ENCODE data around the gene CLDN24. TPM values are rescaled to one million over a fixed set of nuclear protein-coding genes. Genes with fewer than 3 reads are reported as not detected.

The CLDN24 gene
- total and polyA plus RNA-seq, 2 experiments from 2014 or later, result 0.94 TPM; not detected in 1

DNA sequence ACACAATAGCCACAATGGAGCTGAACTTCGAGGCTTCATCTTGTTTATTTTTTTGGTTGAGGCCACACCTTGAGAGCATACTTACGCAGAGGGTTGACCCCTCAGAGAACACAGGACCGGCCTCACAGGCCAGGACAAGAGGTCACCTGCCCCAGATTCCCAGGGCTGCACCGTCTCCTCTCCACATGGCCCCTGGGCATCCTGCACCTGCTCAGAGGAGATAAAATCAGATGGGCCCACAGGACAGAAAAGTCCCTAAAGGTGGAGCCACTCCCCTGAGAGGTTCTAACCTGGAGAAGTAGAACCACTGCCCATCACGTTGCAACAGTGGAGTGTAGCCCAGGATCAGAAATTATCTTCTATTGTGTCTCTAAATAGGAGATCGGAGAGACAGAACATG, 1.1 kb upstream of the CLDN24 start:
- Histone ChIP-seq H3K9me3 (ENCODE audit: low read depth) (peaks cover 5% of the 10 kb centered on the region), H3K79me2 (no peaks in the 10 kb centered on the region), H3K4me2 (no peak overlapping the region), H3K27me3 (no peaks in the 10 kb centered on the region), H4K20me1 (ENCODE audit: insufficient read depth, poor library complexity, severe bottlenecking) (no peaks in the 10 kb centered on the region), H3K36me3 (replicated peaks; ENCODE audit: insufficient read depth, low read depth) (no peaks in the 10 kb centered on the region), H3K4me1 (ENCODE audit: insufficient read depth) (no peaks in the 10 kb centered on the region), H3K27ac (no peak overlapping the region), H3K9me2 (replicated peaks; ENCODE audit: insufficient read depth) (no peaks in the 10 kb centered on the region), H2AFZ (no peak overlapping the region), H3K4me3 (no peak overlapping the region)
- WGBS (ENCODE audit: low lambda C conversion rate, missing lambda C conversion rate), result 87% methylated on average over 6 of the region's 6 CpGs
- TF ChIP-seq EZH2phosphoT487 (IDR thresholded peaks at IDR 0.05; ENCODE audit: low read depth, severe bottlenecking, unreplicated experiment) (no peak), EZH2 (IDR thresholded peaks at IDR 0.05; ENCODE audit: borderline replicate concordance) (no peak)
- TF ChIP-seq, protein P1, sequence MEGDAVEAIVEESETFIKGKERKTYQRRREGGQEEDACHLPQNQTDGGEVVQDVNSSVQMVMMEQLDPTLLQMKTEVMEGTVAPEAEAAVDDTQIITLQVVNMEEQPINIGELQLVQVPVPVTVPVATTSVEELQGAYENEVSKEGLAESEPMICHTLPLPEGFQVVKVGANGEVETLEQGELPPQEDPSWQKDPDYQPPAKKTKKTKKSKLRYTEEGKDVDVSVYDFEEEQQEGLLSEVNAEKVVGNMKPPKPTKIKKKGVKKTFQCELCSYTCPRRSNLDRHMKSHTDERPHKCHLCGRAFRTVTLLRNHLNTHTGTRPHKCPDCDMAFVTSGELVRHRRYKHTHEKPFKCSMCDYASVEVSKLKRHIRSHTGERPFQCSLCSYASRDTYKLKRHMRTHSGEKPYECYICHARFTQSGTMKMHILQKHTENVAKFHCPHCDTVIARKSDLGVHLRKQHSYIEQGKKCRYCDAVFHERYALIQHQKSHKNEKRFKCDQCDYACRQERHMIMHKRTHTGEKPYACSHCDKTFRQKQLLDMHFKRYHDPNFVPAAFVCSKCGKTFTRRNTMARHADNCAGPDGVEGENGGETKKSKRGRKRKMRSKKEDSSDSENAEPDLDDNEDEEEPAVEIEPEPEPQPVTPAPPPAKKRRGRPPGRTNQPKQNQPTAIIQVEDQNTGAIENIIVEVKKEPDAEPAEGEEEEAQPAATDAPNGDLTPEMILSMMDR (IDR thresholded peaks at IDR 0.05; ENCODE audit: poor library complexity), result no peak
- DNase-seq (ENCODE audit: low spot score), result no peak

DNA sequence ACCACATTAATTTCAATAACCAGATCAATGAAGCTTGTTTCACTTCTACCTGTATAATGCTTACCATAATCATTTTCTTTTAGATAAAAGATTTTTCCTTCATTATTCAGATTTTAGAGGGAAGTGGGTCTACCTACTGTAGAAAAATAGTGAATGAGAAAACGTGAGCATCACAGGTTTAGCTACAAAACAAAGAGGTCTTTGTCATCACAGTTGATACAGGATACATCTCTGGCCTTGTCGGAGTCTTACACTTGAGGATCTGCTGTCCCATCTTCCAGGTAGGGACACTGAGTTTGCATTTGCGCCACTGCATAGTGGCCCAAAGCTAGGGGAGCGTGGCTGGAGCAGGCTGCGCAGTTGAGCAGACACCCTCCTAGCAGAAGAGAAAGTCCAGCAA, 710 bp downstream of the CLDN24 start:
- Histone ChIP-seq H3K4me2 (no peak overlapping the region), H3K4me1 (ENCODE audit: insufficient read depth) (no peaks in the 10 kb centered on the region), H3K27me3 (no peaks in the 10 kb centered on the region), H2AFZ (no peak overlapping the region), H3K9me2 (replicated peaks; ENCODE audit: insufficient read depth) (no peaks in the 10 kb centered on the region), H3K79me2 (no peaks in the 10 kb centered on the region), H3K9me3 (ENCODE audit: low read depth) (peaks cover 5% of the 10 kb centered on the region), H3K27ac (no peak overlapping the region), H3K36me3 (replicated peaks; ENCODE audit: insufficient read depth, low read depth) (no peaks in the 10 kb centered on the region), H3K4me3 (no peak overlapping the region), H4K20me1 (ENCODE audit: insufficient read depth, poor library complexity, severe bottlenecking) (no peaks in the 10 kb centered on the region)
- DNase-seq (ENCODE audit: low spot score), result no peak
- TF ChIP-seq EZH2phosphoT487 (IDR thresholded peaks at IDR 0.05; ENCODE audit: low read depth, severe bottlenecking, unreplicated experiment) (no peak), EZH2 (IDR thresholded peaks at IDR 0.05; ENCODE audit: borderline replicate concordance) (no peak)
- TF ChIP-seq, protein P1 (IDR thresholded peaks at IDR 0.05; ENCODE audit: poor library complexity), result no peak
- 98% methylated on average over 5 of the region's 5 CpGs for WGBS (ENCODE audit: low lambda C conversion rate, missing lambda C conversion rate)

DNA sequence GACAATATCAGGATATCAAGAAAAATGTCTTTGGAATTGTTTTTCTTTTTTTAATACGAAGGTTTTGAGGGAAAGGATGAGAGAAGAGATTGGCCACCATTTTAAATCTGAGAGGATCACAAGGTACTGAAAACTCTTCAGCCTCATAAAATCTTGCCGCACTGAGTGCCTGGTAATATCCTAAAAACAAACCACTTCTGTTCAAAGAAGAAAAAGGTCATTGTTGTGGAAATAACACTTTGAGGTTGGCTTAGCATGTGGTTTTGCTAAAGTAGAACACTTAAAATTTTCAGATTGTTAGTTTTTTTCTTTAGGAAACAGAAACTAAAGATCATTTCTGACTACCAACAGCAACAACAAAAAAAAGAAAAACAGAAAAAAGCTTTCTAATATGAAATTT, 1.1 kb downstream of the CLDN24 start:
- no peaks in the 10 kb centered on the region for H3K36me3 ChIP-seq (replicated peaks; ENCODE audit: insufficient read depth, low read depth)
- no peak overlapping the region for H2AFZ ChIP-seq
- H3K27ac ChIP-seq, result no peak overlapping the region
- no peak overlapping the region for H3K4me3 ChIP-seq
- H3K4me2 ChIP-seq, result no peak overlapping the region
- DNase-seq (ENCODE audit: low spot score), result no peak
- no peaks in the 10 kb centered on the region for H3K27me3 ChIP-seq
- TF ChIP-seq EZH2phosphoT487 (IDR thresholded peaks at IDR 0.05; ENCODE audit: low read depth, severe bottlenecking, unreplicated experiment), result no peak
- TF ChIP-seq EZH2 (IDR thresholded peaks at IDR 0.05; ENCODE audit: borderline replicate concordance), result no peak
- TF ChIP-seq, protein P1 (IDR thresholded peaks at IDR 0.05; ENCODE audit: poor library complexity), result no peak
- H4K20me1 ChIP-seq (ENCODE audit: insufficient read depth, poor library complexity, severe bottlenecking), result no peaks in the 10 kb centered on the region
- H3K79me2 ChIP-seq, result no peaks in the 10 kb centered on the region
- no peaks in the 10 kb centered on the region for H3K9me2 ChIP-seq (replicated peaks; ENCODE audit: insufficient read depth)
- peaks cover 5% of the 10 kb centered on the region for H3K9me3 ChIP-seq (ENCODE audit: low read depth)
- no peaks in the 10 kb centered on the region for H3K4me1 ChIP-seq (ENCODE audit: insufficient read depth)
- 77% methylated on average over 2 of the region's 2 CpGs for WGBS (ENCODE audit: low lambda C conversion rate, missing lambda C conversion rate)
